ENCODE results near the gene ECE2.
A peak's percentile ranks its signal among the peaks of the same experiment; 100 is the strongest.

ECE2 gene

DNA sequence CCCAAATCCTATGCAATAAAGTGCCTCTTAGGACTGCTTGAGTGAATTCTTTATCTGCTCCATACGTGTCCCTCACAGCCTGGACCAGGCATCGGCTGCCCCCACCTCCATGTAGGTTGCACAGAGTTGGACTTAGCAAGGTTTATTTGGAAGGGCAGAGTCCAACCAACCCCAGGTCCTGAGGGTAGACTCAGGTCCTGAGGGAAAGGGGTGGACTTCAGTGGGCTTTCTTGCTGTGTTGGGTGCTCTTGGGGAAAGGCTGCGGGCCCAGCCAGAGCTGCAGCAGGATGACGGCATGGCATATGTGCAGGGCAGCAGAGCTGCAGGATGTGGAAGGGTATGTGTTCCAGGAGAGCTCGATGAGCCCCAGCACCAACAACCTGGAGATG lies 33.5 kb upstream of the ECE2 start:
- Histone ChIP-seq H3K36me3 (ENCODE audit: control insufficient read depth, insufficient read depth, low read length) (no peaks in the 10 kb centered on the region), H3K79me2 (no peaks in the 10 kb centered on the region), H3K9me3 (ENCODE audit: control insufficient read depth, low read length) (no peaks in the 10 kb centered on the region), H3K4me1 (peaks cover 4% of the 10 kb centered on the region), H3K4me2 (ENCODE audit: low read length) (no peak overlapping the region), H3K4me3 (ENCODE audit: low read depth, low read length) (no peak overlapping the region), H3K27me3 (ENCODE audit: control insufficient read depth, insufficient read depth, low read length) (no peaks in the 10 kb centered on the region), H3K27ac (peak overlapping the region; percentile 69), H2AFZ (no peak overlapping the region), H3K9ac (no peak overlapping the region)
- TF ChIP-seq, protein P1, sequence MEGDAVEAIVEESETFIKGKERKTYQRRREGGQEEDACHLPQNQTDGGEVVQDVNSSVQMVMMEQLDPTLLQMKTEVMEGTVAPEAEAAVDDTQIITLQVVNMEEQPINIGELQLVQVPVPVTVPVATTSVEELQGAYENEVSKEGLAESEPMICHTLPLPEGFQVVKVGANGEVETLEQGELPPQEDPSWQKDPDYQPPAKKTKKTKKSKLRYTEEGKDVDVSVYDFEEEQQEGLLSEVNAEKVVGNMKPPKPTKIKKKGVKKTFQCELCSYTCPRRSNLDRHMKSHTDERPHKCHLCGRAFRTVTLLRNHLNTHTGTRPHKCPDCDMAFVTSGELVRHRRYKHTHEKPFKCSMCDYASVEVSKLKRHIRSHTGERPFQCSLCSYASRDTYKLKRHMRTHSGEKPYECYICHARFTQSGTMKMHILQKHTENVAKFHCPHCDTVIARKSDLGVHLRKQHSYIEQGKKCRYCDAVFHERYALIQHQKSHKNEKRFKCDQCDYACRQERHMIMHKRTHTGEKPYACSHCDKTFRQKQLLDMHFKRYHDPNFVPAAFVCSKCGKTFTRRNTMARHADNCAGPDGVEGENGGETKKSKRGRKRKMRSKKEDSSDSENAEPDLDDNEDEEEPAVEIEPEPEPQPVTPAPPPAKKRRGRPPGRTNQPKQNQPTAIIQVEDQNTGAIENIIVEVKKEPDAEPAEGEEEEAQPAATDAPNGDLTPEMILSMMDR (IDR thresholded peaks at IDR 0.05): no peak

DNA sequence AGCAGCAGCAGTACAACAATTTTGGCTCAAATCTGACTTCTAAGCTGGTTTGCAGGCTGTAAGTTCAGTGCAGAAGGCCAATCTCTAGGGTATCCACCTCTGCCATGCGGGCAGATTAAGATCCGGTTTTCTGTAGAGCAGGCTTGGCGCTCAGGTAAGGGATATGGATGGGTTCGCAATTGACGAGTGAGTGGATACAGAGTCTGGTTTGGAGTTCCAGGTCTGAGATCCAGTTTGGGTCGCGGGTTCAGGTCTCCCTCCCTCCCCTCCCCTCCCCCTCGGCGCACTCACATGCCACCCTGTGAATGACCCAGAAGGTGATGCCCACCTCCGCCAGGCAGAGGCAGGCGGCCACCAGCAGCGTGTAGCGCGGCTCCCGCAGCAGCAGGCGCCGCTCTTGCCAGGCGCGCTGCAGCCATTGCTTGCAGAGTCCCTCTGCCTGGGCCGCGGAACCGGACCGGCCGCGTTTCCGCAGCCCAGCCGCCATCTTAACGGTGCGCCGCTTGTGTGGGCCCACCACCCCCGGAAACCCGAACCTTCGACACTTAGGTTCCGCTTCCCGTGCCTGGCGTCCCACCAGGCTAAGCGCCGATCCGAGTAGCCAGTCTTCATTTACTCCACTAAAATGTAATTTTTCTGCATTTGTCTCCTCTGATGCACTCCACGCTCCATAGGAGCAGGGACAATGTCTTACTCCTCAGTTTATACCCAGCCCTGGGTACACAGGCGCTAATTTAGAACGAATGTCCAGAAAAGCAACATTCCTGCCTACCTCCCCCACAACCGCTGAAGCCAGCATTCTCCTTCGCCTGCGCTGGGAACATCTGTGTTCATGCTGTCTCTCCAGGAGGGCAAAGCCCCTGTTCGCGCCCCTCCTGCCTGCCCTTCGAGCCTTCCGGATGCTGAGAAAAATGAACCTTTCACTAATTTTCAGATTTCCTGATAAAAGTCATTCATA lies 27.1 kb upstream of the ECE2 start, which contains the start of gene ALG3:
Gene ALG3 (minus strand): TSS at position 509 of the 958 bp plus-strand sequence. CDS start 22 bp downstream, at position 487.
- H3K36me3 ChIP-seq (ENCODE audit: control insufficient read depth, insufficient read depth, low read length): no peaks in the 10 kb centered on the region
- H2AFZ ChIP-seq: peak within 1 kb of the TSS; percentile 88
- H3K9ac ChIP-seq: no peak within 1 kb of the TSS
- no peaks in the 10 kb centered on the region for H3K9me3 ChIP-seq (ENCODE audit: control insufficient read depth, low read length)
- no peaks in the 10 kb centered on the region for H3K27me3 ChIP-seq (ENCODE audit: control insufficient read depth, insufficient read depth, low read length)
- peak within 1 kb of the TSS; percentile 71 for H3K4me3 ChIP-seq (ENCODE audit: low read depth, low read length)
- H3K4me1 ChIP-seq: no peaks in the 10 kb centered on the region
- H3K79me2 ChIP-seq: no peaks in the 10 kb centered on the region
- peak within 1 kb of the TSS; percentile 90 for H3K4me2 ChIP-seq (ENCODE audit: low read length)
- TF ChIP-seq, protein P1 (IDR thresholded peaks at IDR 0.05): no peak
- H3K27ac ChIP-seq: peak within 1 kb of the TSS; percentile 82

DNA sequence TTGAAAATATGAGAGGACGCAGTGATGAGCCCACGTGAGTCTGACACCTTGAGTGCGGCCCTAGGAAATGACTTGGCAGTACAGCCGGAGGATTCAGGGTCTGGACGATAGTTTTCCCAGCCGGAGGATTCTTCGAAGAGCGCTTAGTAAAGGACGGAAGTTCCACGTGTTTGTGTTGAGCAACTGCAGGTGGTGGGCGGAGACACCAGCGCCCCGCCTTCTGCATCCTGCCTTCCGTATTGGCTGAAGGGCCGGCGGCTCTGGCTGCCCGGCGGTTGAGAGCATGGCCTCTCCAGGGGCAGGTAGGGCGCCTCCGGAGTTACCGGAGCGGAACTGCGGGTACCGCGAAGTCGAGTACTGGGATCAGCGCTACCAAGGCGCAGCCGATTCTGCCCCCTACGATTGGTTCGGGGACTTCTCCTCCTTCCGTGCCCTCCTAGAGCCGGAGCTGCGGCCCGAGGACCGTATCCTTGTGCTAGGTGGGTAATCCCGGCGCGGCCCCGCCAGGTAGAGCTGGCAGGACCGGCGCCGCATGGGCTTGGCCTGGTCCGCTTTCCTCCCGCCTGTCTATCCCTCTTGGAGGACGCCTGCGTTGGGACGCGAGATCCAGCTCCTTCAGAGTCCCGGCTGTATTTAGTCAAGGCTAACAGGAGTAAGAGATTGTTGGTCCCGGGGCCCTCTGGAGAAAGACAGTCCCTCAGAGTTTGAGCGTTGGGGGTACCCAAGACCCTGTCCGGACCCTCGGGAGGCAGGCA lies 26.2 kb upstream of the ECE2 start, which contains the start of gene EEF1AKMT4:
Gene EEF1AKMT4 (plus strand): TSS at position 261 of the 755 bp plus-strand sequence. CDS start 23 bp downstream, at position 284.
- Histone ChIP-seq H3K27me3 (ENCODE audit: control insufficient read depth, insufficient read depth, low read length) (no peaks in the 10 kb centered on the region), H3K4me1 (no peaks in the 10 kb centered on the region), H3K9ac (no peak within 1 kb of the TSS), H3K27ac (peak within 1 kb of the TSS; percentile 82), H3K4me2 (ENCODE audit: low read length) (peak within 1 kb of the TSS; percentile 90), H3K79me2 (no peaks in the 10 kb centered on the region), H3K9me3 (ENCODE audit: control insufficient read depth, low read length) (no peaks in the 10 kb centered on the region), H3K4me3 (ENCODE audit: low read depth, low read length) (peak within 1 kb of the TSS; percentile 71), H2AFZ (peak within 1 kb of the TSS; percentile 88), H3K36me3 (ENCODE audit: control insufficient read depth, insufficient read depth, low read length) (no peaks in the 10 kb centered on the region)
- TF ChIP-seq, protein P1 (IDR thresholded peaks at IDR 0.05): no peak

DNA sequence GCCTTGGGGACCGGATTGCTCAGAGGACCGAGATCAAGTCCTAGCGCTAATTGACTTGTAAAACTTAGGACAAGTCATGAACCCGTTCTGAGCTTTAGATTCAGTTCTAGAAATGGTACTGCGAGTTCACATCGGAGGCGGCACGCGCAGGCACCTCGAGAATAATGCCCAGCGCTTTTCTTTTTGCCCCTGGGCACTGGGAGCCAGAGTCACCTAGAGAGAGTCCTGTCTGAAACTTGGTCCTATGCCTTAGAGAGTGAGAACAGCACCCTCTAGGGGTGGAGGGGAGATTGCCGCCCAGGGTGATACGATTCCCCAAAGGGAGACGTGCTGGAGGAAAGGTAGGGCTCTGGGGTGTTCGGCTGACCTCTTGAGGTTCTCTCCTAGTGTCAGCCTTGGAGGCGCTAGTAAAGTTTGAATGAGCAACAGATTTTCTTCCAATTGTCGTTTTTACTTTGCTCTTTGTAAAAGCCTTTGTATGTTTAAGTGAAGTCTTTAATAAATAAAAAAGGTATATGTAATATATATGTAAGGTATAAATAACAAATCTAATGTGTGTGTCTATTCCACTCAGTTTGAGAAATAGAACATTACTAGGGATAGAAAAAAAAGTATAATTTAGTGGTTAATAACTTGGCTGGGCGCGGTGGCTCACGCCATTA lies 25.5 kb upstream of the ECE2 start:
- H3K9ac ChIP-seq: no peak overlapping the region
- no peaks in the 10 kb centered on the region for H3K27me3 ChIP-seq (ENCODE audit: control insufficient read depth, insufficient read depth, low read length)
- peak overlapping the region; percentile 71 for H3K4me3 ChIP-seq (ENCODE audit: low read depth, low read length)
- peak overlapping the region; percentile 88 for H2AFZ ChIP-seq
- H3K9me3 ChIP-seq (ENCODE audit: control insufficient read depth, low read length): no peaks in the 10 kb centered on the region
- H3K27ac ChIP-seq: peak overlapping the region; percentile 82
- H3K4me1 ChIP-seq: no peaks in the 10 kb centered on the region
- TF ChIP-seq, protein P1 (IDR thresholded peaks at IDR 0.05): peak; percentile 97
- H3K79me2 ChIP-seq: no peaks in the 10 kb centered on the region
- no peaks in the 10 kb centered on the region for H3K36me3 ChIP-seq (ENCODE audit: control insufficient read depth, insufficient read depth, low read length)
- peak overlapping the region; percentile 90 for H3K4me2 ChIP-seq (ENCODE audit: low read length)
